Right renal cortex interstitium (tissue), 3 donors: ENCODE measurements around the gene WDR88. TPM values are rescaled to one million over a fixed set of nuclear protein-coding genes. Genes with fewer than 3 reads are reported as not detected.
"Not testable (repeated sequence)": the region's sequence is repeated elsewhere in the genome, so short reads cannot be mapped to it uniquely, and the experiment has no call there.

Experiments used
- DNase-seq, 3 donors: peaks; one replicate each; pipeline ENCODE4 v3.0.0-alpha.2; 2013; ENCODE audit warnings: low read depth in 3 of 3, low spot score in 2 of 3
- polyA plus RNA-seq, 3 donors: library from polyadenylated mRNA; unstranded; fragments of 120-200 nt; gene quantifications; one replicate each; pipeline ENCODE4 v1.2.1, GENCODE V29; 2013; ENCODE audit not compliant: insufficient read length in 3 of 3

Gene WDR88
- polyA plus RNA-seq, 3 donors: 0.82 to 1.3 (median 1.1) TPM

DNA sequence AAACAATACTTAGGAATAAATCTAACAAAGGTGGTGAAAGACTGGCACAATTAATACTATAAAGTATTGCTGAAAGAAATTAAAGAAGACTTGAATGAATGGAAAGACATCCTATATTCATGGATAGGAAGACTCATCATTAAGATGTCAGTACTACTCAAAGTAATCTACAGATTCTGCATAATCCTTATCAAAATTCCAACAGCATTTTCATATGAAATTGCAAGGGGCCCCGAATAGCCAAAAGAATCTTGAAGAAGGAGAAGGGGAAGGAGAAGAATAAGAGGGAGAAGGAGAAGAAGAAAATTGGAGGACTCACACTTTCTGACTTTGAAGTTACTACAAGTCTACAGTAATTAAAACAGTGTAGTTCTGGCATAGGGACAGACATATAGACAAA lies 36.6 kb downstream of the WDR88 start:
- DNase-seq: no peak

DNA sequence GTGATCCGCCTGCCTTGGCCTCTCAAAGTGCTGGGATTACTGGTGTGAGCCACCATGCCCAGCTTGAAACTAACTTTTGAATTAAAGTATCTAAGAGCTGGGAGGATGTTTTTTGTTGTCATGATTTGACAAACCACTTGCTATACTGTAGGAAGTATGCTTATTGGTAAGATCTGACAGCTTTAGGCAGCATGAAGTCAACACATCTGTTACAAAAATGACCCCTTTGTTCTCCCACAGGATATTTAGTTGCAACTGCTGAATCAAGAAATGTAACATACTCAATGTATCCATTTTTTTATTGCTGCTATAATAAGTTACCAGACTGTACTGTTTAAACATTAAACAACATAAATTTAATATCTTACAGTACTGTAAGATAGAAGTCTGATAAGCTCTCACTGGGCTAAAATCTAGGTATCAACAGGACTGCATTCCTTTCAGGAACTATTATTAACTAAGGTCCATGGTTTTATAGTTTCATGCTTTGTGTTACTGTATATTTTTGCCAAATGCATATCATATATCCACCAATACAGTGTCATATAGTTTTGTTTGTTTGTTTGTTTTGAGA lies 39.4 kb downstream of the WDR88 start:
- no peak for DNase-seq

DNA sequence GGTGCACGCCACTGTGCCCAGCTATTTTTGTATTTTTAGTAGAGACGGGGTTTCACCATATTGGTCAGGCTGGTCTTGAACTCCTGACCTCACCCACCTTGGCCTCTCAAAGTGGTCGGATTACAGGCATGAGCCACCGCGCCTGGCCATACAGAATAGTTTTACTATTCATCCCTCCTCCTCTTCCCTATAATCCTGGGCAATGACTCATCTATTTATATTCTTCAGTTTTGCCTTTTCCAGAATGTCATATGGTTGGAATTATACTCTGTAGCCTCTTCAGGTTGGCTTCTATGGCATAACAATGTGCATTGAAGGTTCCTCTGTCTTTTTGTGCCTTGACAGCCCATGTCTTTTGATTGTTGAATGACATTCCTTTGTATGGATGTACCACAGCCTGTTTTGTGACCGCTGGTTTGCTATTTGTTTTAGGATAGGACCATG lies 40.0 kb downstream of the WDR88 start:
- DNase-seq: no peak

DNA sequence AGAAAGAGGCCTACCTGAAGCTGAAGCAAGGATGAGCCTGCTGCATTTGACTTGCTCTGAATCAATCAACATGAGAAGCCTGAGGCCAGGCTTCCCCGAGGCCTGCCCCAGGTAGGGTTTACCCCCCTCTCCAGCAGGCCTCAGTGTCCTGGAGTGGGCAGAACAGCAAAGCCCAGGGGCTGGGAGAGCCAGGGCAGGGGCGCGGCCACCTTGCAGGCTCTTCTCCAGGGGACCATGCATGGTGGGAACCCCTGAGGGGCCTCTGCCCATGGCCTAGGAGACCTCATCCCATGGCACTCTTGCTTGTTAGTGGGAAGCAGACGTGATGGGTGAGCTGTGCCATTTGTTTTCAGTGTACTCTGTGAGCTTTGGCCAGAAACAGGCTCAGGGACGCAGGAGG lies 42.3 kb downstream of the WDR88 start:
- DNase-seq: no peak

DNA sequence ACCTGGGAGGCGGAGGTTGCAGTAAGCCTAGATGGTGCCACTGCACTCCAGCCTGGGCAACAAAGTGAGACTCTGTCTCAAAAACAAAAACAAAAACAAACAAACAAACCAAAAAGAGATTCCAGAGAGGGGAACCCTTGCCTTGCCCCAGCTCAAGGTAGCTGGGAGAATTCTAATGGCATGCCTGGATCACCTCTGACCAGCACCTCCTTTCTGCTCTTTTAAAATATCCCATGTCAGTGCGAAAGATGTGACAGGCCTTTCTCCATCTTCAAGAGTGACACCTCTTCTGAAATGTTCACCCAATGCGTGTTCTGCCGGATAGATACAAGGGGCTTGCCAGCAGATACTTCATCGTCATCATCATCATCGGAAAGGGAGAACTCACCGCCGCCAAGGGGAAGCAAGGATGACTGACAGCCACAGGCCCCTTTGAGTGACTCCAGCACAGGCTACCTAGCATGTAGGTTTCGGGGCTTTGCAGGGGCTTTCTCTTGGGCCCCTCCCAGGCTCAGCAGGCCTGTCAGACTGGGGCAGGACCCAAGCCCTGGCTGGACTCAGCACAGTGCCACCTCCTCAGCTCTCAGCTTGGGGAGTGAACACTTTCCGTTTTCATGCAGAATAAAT lies 43.4 kb downstream of the WDR88 start:
- DNase-seq: no peak

DNA sequence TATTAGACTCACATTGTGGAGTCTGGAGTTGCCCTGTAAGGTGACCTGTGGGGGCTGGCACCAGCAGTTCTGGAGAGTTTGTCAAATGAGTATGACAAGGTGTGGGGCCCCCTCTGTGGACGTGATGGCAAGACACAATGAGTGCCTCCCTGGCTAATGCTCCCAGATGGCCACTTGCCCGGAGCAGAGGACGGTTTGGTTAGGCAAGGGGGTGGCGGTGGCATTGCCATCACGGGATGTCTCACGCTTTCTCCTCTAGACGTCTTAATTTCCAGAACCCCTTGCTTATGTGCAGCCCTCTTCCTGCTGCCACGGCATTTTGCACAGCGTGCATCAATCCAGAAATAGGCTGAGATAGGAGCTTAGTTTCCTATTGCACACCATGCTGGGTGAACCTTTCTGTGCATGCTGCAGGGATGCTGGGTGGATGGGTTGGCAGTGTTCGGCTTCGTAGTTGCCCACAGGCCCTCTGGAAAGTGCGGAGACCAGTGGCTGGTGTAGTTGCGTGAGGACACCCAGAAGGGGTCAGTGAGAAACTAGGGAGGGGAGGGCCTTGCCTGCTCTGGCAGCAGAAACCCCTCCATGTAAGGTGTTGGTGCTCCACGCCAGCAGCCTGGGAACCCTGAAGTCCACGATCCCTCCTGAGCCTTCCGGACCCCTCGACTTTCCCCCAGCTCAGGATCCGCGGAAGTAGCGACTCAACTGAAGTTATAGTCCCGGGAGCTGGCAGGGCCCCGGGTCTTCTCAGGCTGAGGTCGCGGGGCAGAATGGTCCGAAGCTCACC lies 44.2 kb downstream of the WDR88 start:
- no peak for DNase-seq

GRCh38 chr19:33176670-33177416 lies 44.9 kb downstream of the WDR88 start:
- DNase-seq: peak; percentile 95 to 100 (median 97)

DNA sequence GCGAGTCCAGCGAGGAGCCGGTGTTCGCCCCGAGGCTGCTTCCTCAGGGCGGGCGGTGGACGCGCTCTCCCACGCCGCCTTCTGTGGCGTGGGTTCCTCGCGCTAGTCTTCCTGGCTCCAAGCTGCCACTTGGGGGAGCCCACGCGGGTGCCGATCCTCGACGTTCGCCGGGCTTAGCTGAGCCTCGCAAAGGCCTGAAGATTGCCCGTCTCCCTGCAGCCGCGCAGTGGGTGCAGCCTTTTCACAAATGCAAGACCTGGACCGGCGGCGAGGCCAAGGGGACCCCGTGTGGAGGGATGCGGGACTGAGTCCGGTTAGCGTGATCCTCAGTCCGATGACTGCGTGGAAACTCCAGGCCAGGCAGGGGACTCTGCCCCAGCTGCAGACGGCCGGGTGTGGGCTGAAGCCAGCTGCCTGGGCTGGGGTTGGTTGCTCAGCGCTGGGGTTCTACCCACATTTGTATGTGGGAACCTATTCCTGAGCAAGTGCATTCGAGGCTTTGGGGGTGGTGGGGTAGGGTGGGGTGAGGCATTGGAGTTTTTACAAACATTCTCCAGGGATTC lies 45.6 kb downstream of the WDR88 start:
- no peak for DNase-seq

GRCh38 chr19:33186431-33187182 lies 54.7 kb downstream of the WDR88 start:
- no peak for DNase-seq

DNA sequence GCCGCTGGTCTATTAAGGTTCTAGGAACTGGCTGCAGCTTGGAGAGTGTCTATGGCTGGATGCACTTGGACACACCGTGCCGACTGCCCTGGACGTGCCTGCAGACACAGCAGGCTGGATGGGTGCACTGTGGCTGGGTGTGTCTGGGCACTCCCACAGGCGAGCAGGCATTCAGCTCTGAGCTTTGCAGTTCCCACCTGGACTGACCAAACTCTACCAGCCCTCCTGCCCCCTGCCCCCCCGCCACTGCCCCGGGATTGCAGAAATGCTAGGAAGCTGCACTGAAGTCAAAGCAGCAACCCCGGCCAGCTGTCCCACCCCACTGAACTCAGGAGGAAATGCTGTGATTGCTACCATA lies 55.2 kb downstream of the WDR88 start:
- DNase-seq: no peak

DNA sequence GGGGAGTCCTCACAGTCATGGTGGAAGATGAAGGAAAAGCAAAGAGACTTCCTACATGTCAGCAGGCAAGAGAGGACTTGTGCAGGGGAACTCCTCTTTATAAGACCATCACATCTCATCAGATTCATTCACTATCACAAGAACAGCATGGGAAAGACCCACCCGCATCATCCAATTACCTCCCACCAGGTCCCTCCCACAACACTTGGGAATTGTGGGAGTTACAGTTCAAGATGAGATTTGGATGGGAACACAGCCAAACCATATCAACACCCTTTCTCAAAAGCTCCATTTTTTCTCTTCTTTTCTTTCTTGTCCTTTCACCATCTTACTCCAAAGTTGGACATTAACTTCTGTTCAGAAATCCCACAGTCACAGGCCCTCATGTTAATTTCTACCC lies 57.5 kb downstream of the WDR88 start:
- no peak for DNase-seq

GRCh38 chr19:33191092-33191491 lies 59.2 kb downstream of the WDR88 start:
- not testable (repeated sequence) for DNase-seq

DNA sequence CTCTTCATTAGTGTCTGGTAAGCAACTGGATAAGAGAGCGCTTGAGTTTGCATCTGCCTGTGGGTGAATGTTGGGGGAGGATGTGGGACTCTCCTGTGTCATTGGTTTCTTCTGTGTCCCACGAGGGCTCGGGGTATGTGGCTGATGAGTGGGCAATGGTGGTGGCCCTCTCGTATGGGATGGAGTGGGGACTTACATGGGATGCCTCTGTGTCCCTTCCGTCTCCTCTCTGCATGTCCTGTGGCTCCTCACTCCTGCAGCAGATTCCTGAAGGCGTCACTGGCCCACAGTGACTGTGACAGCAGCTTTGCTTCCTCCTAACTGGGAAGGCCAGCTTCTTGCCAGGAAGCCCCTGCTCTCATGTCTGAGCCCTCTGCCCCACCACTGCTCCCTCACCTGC lies 59.6 kb downstream of the WDR88 start:
- no peak for DNase-seq

DNA sequence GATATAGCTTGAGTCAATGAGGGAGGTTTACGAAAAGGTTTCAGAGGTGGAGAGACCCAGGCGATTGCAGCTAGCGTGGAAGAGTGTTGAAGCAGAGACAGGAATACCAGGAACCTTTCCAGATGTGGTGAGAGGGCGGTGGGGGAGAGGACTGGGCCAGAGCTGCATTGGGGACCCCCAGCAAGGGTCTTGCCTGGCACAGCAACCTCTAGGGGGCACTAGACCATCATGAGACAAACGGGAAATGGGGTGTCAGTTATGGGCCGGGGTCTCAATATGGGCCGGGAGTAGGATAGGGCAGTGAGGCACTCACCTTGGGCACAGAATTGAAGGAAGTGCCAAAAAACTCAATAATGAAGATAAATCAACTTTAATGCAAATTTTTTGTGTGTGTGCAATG lies 60.1 kb downstream of the WDR88 start:
- no peak for DNase-seq

DNA sequence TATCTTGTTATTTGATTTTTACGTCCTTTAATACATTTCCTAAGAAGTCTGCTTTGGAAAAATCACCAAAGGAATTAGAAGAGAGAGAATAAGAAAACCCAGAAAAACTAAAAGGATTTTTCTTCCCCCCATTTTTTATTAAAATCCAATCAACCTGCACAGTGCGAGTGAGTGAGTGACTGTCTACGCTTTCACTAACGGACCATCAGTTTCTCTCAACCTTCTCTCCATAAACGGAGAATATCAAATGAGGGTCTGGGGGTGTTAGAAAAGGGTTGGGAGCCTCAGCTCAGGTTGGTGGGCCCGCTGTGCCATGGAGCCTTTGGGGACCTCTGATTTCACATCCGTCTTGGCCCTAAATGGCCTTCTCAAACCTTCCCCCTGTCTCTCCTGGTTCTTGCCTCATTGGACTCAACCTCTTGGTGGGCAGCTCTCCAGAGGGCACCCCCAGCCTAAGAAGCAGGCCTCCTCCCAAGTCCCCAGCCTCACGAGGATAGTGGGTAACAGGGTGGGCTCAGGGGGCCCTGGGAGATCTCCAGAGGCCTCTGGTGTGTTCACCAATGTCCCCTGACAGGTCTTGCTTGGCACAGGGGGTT lies 61.5 kb downstream of the WDR88 start:
- no peak for DNase-seq

DNA sequence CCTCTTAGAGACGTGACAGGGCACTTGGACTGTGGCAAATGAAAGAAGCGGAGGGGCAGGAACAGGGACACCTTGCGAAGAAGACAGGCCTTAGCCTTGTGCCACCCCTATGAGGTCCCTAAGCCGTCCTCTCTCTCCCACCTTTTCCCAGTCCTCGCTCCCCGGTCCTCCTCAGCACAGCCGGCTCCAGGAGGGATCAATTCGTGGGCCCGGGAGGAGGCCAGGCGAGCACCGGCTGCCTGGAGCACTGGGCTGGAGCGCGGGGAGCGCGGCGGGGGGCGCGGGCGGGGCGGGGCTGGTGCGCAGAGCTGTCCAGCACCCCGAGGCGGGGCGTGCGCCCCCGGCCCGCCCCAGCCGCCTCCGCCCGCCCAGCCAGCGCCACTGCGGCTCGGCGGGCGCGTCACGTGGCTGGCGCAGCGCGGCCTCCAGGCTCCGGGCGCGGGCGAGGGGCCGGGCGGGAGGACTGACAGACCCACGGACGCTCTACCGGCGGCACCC lies 62.0 kb downstream of the WDR88 start, which contains the start of gene LRP3:
Gene LRP3 (plus strand): TSS at position 466 of the 498 bp plus-strand sequence. CDS start 456 bp downstream, outside the sequence.
- no peak for DNase-seq

DNA sequence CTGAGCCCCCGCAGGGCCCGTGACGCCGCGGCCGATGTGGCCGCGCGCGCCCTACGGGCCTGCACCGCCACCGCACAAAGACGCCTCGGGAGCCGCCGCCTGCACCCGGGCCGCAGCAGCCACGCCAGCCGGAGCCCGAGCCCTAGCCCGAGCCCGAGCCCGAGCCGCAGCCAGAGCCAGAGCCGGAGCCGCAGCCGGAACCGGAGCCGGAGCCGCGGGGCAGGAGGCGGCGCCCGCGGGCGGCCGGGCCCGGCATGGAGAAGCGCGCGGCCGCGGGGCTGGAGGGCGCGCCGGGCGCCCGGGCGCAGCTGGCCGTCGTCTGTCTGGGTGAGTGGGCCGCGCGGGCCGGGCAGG lies 62.6 kb downstream of the WDR88 start:
- DNase-seq: no peak

- DNase-seq: no peak
Measured at GRCh38 chr19:33194886-33195644, 63.2 kb downstream of the WDR88 start.
